ENCODE data around the gene ZNF771. TPM values are rescaled to one million over a fixed set of nuclear protein-coding genes. Genes with fewer than 3 reads are reported as not detected.
A peak's percentile ranks its signal among the peaks of the same experiment; 100 is the strongest.

Gene ZNF771
- total RNA-seq, 3 donors from 2014 or later (not counting 1 experiment from before 2014, with no cell fraction given) = 0.70 to 1.4 (median 1.4) TPM

DNA sequence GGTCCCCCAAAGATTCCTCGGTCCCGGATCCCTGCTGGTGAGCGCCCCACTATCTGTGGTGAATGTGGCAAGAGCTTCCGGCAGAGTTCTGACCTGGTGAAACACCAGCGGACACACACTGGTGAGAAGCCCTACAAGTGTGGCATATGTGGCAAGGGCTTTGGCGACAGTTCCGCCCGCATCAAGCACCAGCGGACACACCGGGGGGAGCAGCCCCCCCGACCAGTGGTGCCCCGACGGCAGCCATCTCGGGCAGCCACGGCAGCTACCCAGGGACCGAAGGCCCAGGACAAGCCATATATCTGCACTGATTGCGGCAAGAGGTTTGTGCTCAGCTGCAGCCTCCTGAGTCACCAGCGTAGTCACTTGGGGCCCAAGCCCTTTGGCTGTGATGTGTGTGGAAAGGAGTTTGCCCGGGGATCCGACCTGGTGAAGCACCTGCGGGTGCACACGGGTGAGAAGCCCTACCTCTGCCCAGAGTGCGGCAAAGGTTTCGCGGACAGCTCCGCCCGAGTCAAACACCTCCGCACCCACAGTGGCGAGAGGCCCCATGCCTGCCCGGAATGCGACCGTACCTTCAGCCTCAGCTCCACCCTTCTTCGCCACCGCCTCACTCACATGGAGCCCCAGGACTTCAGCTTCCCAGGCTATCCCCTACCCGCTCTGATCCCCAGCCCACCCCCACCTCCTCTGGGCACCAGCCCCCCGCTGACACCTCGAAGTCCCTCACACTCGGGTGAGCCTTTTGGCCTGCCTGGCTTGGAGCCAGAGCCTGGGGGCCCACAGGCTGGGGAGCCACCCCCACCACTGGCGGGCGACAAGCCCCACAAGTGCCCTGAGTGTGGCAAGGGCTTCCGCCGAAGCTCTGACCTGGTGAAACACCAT is 9.4 kb upstream of the ZNF771 start:
- intact Hi-C loops (cut with micrococcal nuclease) = loop anchor here (2.0 kb wide), 1 partner anchor 47 kb away; no protein-coding TSS in a partner anchor
- ATAC-seq (peak; percentile 17 to 30 (median 21)), DNase-seq (peak in 1 of 2 donors; percentile 36)
- Mint-ChIP-seq H3K36me3 (no peaks in the 10 kb centered on the region), H3K27ac (peak overlapping the region in 1 of 2 donors; percentile 58), H3K9me3 (no peaks in the 10 kb centered on the region), H3K27me3 (ENCODE audit: low read depth in 2 of 2) (peaks cover 0 to 4% of the 10 kb centered on the region in 2 donors), H3K4me3 (peak overlapping the region; percentile 78), H3K4me1 (peaks cover 33 to 64% of the 10 kb centered on the region in 2 donors)
- Histone ChIP-seq H3K9me3 (ENCODE audit: control insufficient read depth, insufficient read depth, low read length) (no peaks in the 10 kb centered on the region), H3K36me3 (ENCODE audit: control insufficient read depth, insufficient read depth, low read length) (no peaks in the 10 kb centered on the region), H3K4me1 (ENCODE audit: control insufficient read depth, insufficient read depth, low read length) (peaks cover 67% of the 10 kb centered on the region), H3K27ac (ENCODE audit: low read length) (no peak overlapping the region), H3K27me3 (ENCODE audit: control insufficient read depth, insufficient read depth, low read length) (no peaks in the 10 kb centered on the region), H3K4me3 (ENCODE audit: low read length) (no peak overlapping the region)
- WGBS (ENCODE audit: insufficient coverage) = 73% methylated on average over 42 of the region's 42 CpGs
- no peak for TF ChIP-seq CTCF (IDR thresholded peaks at IDR 0.05)

DNA sequence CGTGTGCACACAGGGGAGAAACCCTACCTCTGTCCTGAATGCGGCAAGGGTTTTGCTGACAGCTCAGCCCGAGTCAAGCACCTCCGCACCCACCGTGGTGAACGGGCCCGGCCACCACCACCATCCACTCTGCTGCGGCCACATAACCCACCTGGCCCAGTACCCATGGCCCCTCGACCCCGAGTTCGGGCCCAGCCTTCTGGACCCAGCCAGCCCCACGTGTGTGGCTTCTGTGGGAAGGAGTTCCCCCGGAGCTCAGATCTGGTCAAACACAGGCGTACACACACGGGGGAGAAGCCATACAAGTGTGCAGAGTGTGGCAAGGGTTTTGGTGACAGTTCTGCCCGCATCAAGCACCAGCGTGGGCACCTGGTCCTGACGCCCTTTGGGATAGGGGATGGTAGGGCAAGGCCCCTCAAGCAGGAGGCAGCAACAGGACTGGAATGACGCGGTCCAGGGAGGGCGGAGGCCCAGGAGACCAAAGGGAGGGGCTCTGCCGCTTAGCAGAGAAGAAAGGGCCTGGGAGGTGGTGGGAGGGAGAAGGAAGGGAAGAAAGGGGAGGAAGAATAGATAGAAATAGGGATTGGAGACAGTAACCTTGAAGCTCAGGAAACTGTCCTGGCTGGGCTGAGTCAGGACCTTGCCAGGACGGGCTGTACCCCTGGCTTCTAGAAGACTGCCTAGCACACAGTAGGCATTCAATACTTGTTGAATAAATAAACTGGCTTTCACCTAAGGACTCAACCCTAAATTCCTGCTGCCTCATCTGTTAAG is 8.6 kb upstream of the ZNF771 start:
- intact Hi-C loops (cut with micrococcal nuclease) = no loop called here
- Mint-ChIP-seq H3K36me3 (no peaks in the 10 kb centered on the region), H3K27me3 (ENCODE audit: low read depth in 2 of 2) (peaks cover 0 to 7% of the 10 kb centered on the region in 2 donors), H3K4me1 (peaks cover 33 to 64% of the 10 kb centered on the region in 2 donors), H3K27ac (peak overlapping the region in 1 of 2 donors; percentile 58), H3K9me3 (no peaks in the 10 kb centered on the region), H3K4me3 (peak overlapping the region; percentile 78)
- WGBS (ENCODE audit: insufficient coverage) = 74% methylated on average over 23 of the region's 23 CpGs
- Histone ChIP-seq H3K4me1 (ENCODE audit: control insufficient read depth, insufficient read depth, low read length) (peaks cover 67% of the 10 kb centered on the region), H3K27me3 (ENCODE audit: control insufficient read depth, insufficient read depth, low read length) (peaks cover under 1% of the 10 kb centered on the region), H3K27ac (ENCODE audit: low read length) (no peak overlapping the region), H3K9me3 (ENCODE audit: control insufficient read depth, insufficient read depth, low read length) (no peaks in the 10 kb centered on the region), H3K36me3 (ENCODE audit: control insufficient read depth, insufficient read depth, low read length) (no peaks in the 10 kb centered on the region), H3K4me3 (ENCODE audit: low read length) (no peak overlapping the region)
- TF ChIP-seq CTCF (IDR thresholded peaks at IDR 0.05) = no peak
- ATAC-seq (no peak), DNase-seq (no peak)

DNA sequence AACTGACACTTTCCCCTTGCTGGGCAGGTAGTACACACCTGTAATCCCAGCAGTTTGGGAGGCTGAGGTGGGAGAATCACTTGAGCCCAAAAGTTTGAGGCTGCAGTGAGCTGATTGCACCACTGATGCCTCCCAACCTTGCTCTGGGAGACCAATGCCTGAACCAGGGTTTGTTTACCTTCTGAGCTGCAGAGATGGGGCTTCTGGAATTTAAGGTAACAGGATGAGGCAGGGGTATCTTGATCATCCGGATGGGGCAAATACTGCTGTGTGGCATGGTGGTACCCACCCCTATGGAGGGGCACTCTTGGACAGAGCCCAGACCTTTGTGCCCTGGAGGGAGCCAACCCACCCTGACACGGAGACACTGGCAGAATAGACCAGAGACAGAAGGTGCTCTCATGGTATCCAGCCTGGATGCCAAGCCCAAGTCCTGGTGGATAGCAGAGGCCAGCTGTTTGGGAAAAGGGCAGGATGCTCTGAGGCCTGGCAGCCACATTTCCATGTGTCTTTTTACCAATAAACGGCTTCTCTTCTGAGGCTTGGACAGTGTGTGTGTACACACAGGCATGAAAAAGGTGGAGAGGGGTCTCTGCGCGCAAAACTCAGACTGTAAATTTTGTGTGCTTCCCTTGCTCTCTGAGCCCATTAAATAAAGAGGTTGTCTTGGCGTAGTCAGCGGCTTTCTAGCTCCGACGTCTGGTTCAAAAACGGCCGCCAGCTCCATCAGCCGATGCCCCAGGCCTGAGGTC is 7.8 kb upstream of the ZNF771 start:
- Mint-ChIP-seq H3K27me3 (ENCODE audit: low read depth in 2 of 2) (peaks cover 0 to 7% of the 10 kb centered on the region in 2 donors), H3K4me3 (peak overlapping the region; percentile 89), H3K27ac (peak overlapping the region; percentile 67 to 88), H3K9me3 (no peaks in the 10 kb centered on the region), H3K36me3 (no peaks in the 10 kb centered on the region), H3K4me1 (peaks cover 29 to 60% of the 10 kb centered on the region in 2 donors)
- Histone ChIP-seq H3K36me3 (ENCODE audit: control insufficient read depth, insufficient read depth, low read length) (no peaks in the 10 kb centered on the region), H3K4me3 (ENCODE audit: low read length) (peak overlapping the region; percentile 44), H3K4me1 (ENCODE audit: control insufficient read depth, insufficient read depth, low read length) (peaks cover 63% of the 10 kb centered on the region), H3K27me3 (ENCODE audit: control insufficient read depth, insufficient read depth, low read length) (peaks cover 3% of the 10 kb centered on the region), H3K27ac (ENCODE audit: low read length) (no peak overlapping the region), H3K9me3 (ENCODE audit: control insufficient read depth, insufficient read depth, low read length) (no peaks in the 10 kb centered on the region)
- DNase-seq (no peak), ATAC-seq (no peak)
- intact Hi-C loops (cut with micrococcal nuclease) = loop anchor here (10.0 kb wide), 1 partner anchor 335 kb away; the partner anchor contains the start of gene ALDOA
- no peak for TF ChIP-seq CTCF (IDR thresholded peaks at IDR 0.05)
- WGBS (ENCODE audit: insufficient coverage) = 22% methylated on average over 12 of the region's 12 CpGs
